ENCODE results near the gene C16orf87.

DNA sequence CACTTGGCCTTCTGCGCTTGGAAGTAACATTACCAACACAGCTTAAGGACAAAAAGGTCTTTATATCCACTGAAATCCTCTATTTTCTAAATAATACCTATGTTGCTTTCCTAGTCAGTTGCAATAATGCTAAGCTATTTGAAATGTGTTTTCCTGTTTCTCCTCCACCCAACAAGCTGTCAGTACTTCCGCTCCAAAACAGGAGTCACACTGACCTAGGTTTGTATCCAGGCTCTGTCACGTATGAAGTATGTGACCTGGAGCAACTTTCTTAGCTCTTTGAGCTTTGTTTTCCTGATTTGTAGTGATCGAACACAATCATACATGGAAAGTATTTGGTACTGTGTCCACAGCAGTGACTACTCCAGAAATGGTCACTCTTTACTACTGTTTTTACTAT lies 58.5 kb downstream of the C16orf87 start:
- TF ChIP-seq, protein P1, sequence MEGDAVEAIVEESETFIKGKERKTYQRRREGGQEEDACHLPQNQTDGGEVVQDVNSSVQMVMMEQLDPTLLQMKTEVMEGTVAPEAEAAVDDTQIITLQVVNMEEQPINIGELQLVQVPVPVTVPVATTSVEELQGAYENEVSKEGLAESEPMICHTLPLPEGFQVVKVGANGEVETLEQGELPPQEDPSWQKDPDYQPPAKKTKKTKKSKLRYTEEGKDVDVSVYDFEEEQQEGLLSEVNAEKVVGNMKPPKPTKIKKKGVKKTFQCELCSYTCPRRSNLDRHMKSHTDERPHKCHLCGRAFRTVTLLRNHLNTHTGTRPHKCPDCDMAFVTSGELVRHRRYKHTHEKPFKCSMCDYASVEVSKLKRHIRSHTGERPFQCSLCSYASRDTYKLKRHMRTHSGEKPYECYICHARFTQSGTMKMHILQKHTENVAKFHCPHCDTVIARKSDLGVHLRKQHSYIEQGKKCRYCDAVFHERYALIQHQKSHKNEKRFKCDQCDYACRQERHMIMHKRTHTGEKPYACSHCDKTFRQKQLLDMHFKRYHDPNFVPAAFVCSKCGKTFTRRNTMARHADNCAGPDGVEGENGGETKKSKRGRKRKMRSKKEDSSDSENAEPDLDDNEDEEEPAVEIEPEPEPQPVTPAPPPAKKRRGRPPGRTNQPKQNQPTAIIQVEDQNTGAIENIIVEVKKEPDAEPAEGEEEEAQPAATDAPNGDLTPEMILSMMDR (IDR thresholded peaks at IDR 0.05): no peak
- TF ChIP-seq POLR2A (IDR thresholded peaks at IDR 0.05): no peak
